Activated CD4-positive, alpha-beta T cell treated with anti-CD3 and anti-CD28 coated beads, Interleukin-2, amount 10 ng/mL, durations not matched to agents 7 days and 5 days (primary cell): ENCODE measurements around the gene CCDC47. TPM values are rescaled to one million over a fixed set of nuclear protein-coding genes. Genes with fewer than 3 reads are reported as not detected.

ENCODE experiments used
- CTCF ChIA-PET: fragments of 350-600 bp; sonication (Branson Sonifier 250); formaldehyde crosslinking; loops from one replicate; lab custom pipeline; 2021; ENCODE audit warnings: antibody characterized with exemption; lab: Charles Lee
- POLR2A ChIA-PET: fragments of 350-600 bp; sonication (Branson Sonifier 250); formaldehyde crosslinking; loops from one replicate; lab custom pipeline; 2021; ENCODE audit warnings: antibody characterized with exemption; lab: Charles Lee
- DNase-seq: peaks from one replicate; pipeline ENCODE4 v3.0.0-alpha.2; 2020
- H3K27ac Mint-ChIP-seq: one replicate; pipeline ENCODE4 v1.8.0; 2021; ENCODE audit warnings: mild to moderate bottlenecking, moderate library complexity, mixed read lengths
- H3K27me3 Mint-ChIP-seq: one replicate; pipeline ENCODE4 v1.8.0; 2021; ENCODE audit warnings: mixed read lengths
- H3K36me3 Mint-ChIP-seq: one replicate; pipeline ENCODE4 v1.8.0; 2021; ENCODE audit warnings: low read depth, mixed read lengths
- H3K4me1 Mint-ChIP-seq: one replicate; pipeline ENCODE4 v1.8.0; 2021; ENCODE audit warnings: mixed read lengths
- H3K4me3 Mint-ChIP-seq: one replicate; pipeline ENCODE4 v1.8.0; 2021; ENCODE audit warnings: mild to moderate bottlenecking, moderate library complexity, mixed read lengths
- H3K9me3 Mint-ChIP-seq: one replicate; pipeline ENCODE4 v1.8.0; 2021; ENCODE audit warnings: mixed read lengths
- total RNA-seq, 2 experiments: library from RNA; stranded (reverse); gene quantifications; one replicate each; pipeline ENCODE4 v1.2.3, GENCODE V29; 2021

Gene CCDC47, protein sequence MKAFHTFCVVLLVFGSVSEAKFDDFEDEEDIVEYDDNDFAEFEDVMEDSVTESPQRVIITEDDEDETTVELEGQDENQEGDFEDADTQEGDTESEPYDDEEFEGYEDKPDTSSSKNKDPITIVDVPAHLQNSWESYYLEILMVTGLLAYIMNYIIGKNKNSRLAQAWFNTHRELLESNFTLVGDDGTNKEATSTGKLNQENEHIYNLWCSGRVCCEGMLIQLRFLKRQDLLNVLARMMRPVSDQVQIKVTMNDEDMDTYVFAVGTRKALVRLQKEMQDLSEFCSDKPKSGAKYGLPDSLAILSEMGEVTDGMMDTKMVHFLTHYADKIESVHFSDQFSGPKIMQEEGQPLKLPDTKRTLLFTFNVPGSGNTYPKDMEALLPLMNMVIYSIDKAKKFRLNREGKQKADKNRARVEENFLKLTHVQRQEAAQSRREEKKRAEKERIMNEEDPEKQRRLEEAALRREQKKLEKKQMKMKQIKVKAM
- 10 to 100 TPM; 59.2 to 65.4 TPM for total RNA-seq

DNA sequence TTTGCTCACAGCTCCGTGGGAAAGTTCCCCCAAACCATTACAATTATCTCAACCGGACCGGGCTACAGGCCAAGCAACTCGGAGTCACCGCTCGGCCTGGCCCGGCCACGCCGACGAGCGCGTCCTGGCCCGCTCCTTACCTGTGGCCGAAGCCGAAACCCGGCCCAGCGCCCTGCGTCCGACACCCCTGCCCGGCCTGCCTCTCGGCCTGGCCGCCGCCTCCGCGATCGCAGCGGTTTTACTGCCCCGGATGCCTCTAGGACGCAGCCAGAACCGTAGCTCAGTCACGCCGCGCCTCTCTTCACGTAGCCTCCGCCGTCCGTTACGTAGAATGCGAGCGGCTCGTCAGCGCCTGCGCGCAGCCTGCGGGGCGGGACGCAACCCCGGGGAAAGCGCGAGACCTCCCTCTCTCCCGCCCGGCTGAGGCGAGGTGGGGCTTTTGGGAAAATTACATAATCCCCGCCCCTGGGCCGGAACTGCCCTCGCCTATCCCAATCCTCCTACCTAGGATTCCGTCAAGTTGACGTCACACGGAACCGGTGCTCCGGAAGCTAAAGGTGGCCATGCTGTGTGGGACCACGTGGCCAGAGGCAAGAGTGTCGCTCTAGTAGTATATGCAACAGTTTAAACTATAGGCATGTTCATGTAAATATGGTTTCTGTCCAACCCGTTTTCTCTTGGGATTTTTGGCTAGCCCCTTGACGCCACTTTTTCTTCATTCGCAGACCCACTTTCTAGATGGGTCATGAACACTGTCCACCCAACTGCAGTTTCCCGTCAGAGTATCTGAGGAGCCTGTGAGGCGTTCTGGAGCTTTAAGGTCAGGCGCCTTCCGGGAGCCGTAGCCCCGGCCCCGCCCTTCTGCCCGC lies at the start of gene CCDC47:
Gene CCDC47, minus strand, starts transcription at position 326 of the 869 bp plus-strand sequence. CDS start 7,422 bp downstream, outside the sequence.
- POLR2A ChIA-PET = interaction anchor here (0.7 to 1.5 kb wide), 5 partner anchors 9 to 76 kb away, joined by 3 to 10 read pairs (median 4); partner anchors contain the start of gene STRADA
- Mint-ChIP-seq H3K4me3 (peak within 1 kb of the TSS; percentile 90), H3K27me3 (no peaks in the 10 kb centered on the region), H3K36me3 (peaks cover 39% of the 10 kb centered on the region), H3K27ac (peak within 1 kb of the TSS; percentile 99), H3K4me1 (peaks cover 55% of the 10 kb centered on the region), H3K9me3 (no peaks in the 10 kb centered on the region)
- peak; percentile 99 for DNase-seq
- CTCF ChIA-PET = interaction anchor here (0.7 to 2.4 kb wide), 17 partner anchors 8 to 348 kb away, joined by 3 to 10 read pairs (median 3); partner anchors contain the start of genes FTSJ3 and STRADA

DNA sequence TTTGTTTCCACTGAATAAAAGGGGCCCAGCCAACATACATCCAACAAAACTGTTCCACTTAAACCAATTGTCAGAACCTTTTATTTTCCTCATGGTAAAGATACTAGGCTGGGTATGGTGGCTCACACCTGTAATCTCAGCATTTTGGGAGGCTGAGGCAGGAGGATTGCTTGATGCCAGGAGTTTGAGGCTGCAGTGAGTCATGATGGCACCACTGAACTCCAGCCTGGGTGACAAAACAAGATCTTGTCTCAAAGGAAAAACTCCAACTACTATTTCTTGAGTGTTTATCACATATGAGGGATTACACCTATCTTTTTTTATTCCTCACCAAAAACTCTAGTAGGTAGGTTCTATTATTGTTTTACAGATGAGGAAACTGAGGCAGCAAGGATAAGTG lies 49.1 kb upstream of the CCDC47 start:
- H3K27me3 Mint-ChIP-seq = no peaks in the 10 kb centered on the region
- ChIA-PET POLR2A (no interaction called here), CTCF (interaction anchor here (1.4 to 2.7 kb wide), 3 partner anchors 12 to 24 kb away, joined by 4 to 12 read pairs (median 4); no protein-coding TSS in a partner anchor)
- peaks cover 74% of the 10 kb centered on the region for H3K36me3 Mint-ChIP-seq
- no peak overlapping the region for H3K27ac Mint-ChIP-seq
- H3K9me3 Mint-ChIP-seq = no peaks in the 10 kb centered on the region
- peaks cover 41% of the 10 kb centered on the region for H3K4me1 Mint-ChIP-seq
- H3K4me3 Mint-ChIP-seq = no peak overlapping the region
- DNase-seq = no peak

DNA sequence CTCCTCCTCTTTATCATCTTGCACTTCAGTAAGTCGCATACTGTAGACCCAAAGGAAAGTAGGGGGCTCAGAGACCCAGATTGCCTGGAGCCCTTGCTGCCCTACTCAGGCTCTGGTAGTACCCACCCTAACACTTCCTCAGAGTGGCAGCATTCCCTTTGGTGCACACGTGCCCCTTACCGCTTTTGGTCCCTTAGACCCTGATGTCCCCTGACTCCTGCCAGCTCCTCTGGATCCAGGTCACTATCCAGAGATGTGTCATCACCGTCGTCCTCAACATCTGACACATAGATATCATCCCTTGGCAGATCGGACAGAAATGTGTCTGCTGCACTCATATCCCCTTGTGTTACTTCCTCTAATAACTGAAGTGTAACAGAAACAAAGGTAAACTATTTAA lies 48.4 kb upstream of the CCDC47 start:
- Mint-ChIP-seq H3K4me3 (no peak overlapping the region), H3K4me1 (peaks cover 41% of the 10 kb centered on the region), H3K9me3 (no peaks in the 10 kb centered on the region)

DNA sequence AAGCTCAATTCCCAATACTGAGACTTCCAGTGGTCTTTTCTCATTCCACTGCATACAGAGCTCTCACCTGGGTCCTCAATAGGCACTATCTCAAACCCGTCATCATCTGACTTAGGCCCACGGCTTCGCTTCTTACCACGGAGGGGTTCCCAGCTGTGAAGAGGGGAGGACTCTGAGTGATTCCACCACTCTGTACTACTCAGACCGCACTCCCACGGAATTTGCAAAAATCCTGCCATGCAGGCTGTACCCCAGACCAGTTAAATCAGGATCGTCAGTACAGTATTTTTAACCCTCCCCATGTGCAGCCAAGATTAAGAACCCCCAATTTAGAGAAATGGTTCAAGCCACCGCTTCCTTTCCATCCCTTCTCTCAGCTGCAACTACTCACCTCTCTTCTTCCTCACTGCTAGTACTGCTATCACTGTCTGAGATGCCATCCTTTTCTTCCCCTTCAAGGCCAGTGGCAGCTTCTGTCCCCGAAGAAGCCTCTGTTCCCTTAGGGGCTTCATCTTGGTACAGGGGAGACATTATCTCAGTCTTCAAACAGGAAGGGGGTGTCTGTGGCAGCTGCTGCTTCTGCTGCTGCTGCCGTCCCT lies 47.7 kb upstream of the CCDC47 start:
- H3K27me3 Mint-ChIP-seq = no peaks in the 10 kb centered on the region
- peaks cover 37% of the 10 kb centered on the region for H3K4me1 Mint-ChIP-seq
- ChIA-PET CTCF (interaction anchor here (0.6 to 2.0 kb wide), 4 partner anchors 11 to 40 kb away, joined by 3 to 4 read pairs (median 3); no protein-coding TSS in a partner anchor), POLR2A (no interaction called here)
- peak overlapping the region; percentile 58 for H3K27ac Mint-ChIP-seq
- no peak overlapping the region for H3K4me3 Mint-ChIP-seq
- H3K36me3 Mint-ChIP-seq = peaks cover 80% of the 10 kb centered on the region
- DNase-seq = no peak
- no peaks in the 10 kb centered on the region for H3K9me3 Mint-ChIP-seq

More for the DNA sequence above, 48.4 kb upstream of the CCDC47 start:
- no peak for DNase-seq
- Mint-ChIP-seq H3K27me3 (no peaks in the 10 kb centered on the region), H3K36me3 (peaks cover 78% of the 10 kb centered on the region), H3K27ac (peak overlapping the region; percentile 70)
- ChIA-PET CTCF (interaction anchor here (0.7 to 2.0 kb wide), 4 partner anchors 12 to 41 kb away, joined by 3 to 4 read pairs (median 4); no protein-coding TSS in a partner anchor), POLR2A (no interaction called here)

DNA sequence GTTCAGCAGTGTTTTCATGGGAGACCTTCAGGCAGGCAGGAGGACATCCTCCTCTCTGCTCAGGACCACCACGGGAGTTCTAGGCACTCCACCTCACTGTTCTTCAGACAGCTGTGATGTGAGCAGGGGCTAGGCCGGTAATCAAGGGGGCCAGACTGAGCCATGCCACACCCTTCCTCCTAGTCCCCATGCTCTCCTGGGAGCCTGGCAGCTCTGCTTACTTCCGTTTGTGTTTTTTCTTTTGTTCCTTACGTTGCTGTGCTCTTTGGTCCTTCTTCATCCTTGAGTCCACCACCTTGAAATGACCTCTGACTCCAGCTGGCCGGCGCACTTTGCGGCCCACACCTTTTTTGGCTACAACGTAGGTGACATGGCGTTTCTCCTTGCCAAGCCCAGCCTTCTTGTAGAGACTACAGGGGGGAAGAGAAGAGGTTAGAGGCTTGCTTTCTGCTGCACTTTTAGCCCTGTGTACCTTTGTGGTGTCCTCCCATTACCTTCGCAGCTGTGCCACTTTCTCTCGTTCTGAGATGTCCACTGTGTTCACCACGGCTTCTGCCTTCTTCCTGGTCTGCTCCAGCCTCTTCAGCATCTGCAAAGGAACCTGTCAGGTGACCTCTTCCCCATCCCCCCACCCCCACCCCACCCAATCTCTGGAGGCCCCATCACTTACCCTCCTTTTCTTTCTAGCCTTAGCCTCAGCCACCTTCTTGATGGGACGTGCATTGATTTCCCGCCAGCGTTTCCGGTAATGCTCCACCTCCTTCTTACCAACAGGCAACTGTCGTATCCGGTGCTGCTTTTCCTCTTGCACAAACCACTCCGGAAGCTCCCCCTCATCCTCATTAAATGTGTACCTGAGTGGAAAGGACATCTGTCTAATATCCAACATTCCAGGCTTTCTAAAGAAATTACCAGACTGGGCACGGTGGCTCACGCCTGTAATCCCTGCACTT lies 46.5 kb upstream of the CCDC47 start:
- H3K4me3 Mint-ChIP-seq = peak overlapping the region; percentile 43
- ChIA-PET CTCF (interaction anchor here (0.7 to 1.5 kb wide), 4 partner anchors 9 to 41 kb away, joined by 3 to 8 read pairs (median 3); no protein-coding TSS in a partner anchor), POLR2A (no interaction called here)
- H3K27me3 Mint-ChIP-seq = no peaks in the 10 kb centered on the region
- H3K27ac Mint-ChIP-seq = peak overlapping the region; percentile 69
- H3K4me1 Mint-ChIP-seq = peaks cover 25% of the 10 kb centered on the region
- H3K9me3 Mint-ChIP-seq = no peaks in the 10 kb centered on the region
- no peak for DNase-seq
- H3K36me3 Mint-ChIP-seq = peaks cover 79% of the 10 kb centered on the region

DNA sequence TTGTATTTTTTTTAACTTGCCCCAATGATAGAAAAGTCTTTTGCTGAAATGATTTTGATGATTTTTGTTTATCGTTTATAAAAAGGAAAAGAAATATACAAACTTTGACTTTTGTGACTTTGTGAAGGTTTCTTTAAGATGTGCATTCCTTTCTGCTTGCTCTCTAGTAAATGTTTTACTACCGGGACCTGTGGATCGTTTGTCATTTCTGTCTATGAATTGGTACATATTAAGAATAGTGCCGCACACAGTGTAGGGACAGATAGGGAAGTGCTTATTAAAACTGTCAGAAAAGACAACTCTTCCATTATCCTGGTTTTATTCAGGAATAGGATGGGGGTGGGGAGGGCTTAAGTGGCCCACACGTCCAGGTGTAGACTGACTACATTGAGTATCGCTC lies 45.7 kb upstream of the CCDC47 start:
- CTCF ChIA-PET = interaction anchor here (1.2 to 1.5 kb wide), 2 partner anchors 9 to 40 kb away, joined by 3 to 8 read pairs; no protein-coding TSS in a partner anchor
- no peak for DNase-seq
- H3K36me3 Mint-ChIP-seq = peaks cover 79% of the 10 kb centered on the region
- POLR2A ChIA-PET = no interaction called here
- no peaks in the 10 kb centered on the region for H3K9me3 Mint-ChIP-seq
- no peak overlapping the region for H3K27ac Mint-ChIP-seq
- H3K4me1 Mint-ChIP-seq = peaks cover 19% of the 10 kb centered on the region
- H3K4me3 Mint-ChIP-seq = no peak overlapping the region
- H3K27me3 Mint-ChIP-seq = no peaks in the 10 kb centered on the region

DNA sequence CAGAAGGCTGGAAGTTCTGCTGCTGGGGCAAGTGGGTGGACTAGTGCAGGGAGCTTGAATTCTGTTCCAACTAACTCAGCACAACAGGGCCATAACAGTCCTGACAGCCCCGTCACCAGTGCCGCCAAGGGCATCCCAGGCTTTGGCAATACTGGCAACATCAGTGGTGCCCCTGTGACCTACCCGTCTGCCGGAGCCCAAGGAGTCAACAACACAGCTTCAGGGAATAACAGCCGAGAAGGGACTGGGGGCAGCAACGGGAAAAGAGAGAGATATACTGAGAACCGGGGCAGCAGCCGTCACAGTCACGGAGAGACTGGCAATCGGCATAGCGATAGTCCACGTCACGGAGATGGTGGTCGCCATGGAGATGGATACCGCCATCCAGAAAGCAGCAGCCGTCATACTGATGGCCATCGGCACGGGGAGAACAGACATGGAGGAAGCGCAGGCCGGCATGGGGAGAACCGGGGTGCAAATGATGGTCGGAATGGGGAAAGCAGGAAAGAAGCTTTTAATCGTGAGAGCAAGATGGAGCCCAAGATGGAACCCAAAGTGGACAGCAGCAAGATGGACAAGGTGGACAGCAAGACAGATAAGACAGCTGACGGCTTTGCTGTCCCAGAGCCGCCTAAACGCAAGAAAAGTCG lies 44.5 kb upstream of the CCDC47 start:
- POLR2A ChIA-PET = no interaction called here
- H3K36me3 Mint-ChIP-seq = peaks cover 81% of the 10 kb centered on the region
- no peaks in the 10 kb centered on the region for H3K9me3 Mint-ChIP-seq

DNA sequence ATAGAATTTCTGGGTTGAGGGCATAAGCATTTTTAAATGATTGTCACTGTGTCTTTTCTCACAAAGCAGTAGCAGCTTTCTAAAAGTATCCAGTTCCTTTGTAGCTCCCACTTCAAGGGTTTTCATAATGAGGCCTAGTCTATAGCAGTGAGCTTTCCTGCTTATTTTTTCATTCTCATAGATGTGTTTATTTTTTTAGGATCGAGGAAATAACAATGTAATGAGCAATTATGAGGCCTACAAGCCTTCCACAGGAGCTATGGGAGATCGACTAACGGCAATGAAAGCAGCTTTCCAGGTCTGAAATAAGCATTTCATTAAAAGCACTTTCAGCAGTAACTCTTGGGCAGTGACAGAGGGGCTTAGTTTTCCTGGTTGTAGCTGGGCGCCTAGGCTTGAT lies 43.3 kb upstream of the CCDC47 start:
- DNase-seq = no peak
- Mint-ChIP-seq H3K27me3 (no peaks in the 10 kb centered on the region), H3K9me3 (no peaks in the 10 kb centered on the region), H3K4me3 (no peak overlapping the region), H3K36me3 (peaks cover 80% of the 10 kb centered on the region), H3K4me1 (peaks cover 8% of the 10 kb centered on the region), H3K27ac (no peak overlapping the region)
- POLR2A ChIA-PET = no interaction called here
- CTCF ChIA-PET = interaction anchor here (0.6 to 1.4 kb wide), 3 partner anchors 13 to 30 kb away, joined by 3 to 4 read pairs (median 3); no protein-coding TSS in a partner anchor

More for the DNA sequence above, 44.5 kb upstream of the CCDC47 start:
- CTCF ChIA-PET = interaction anchor here (1.5 kb wide), 1 partner anchor 11 kb away, joined by 8 read pairs; no protein-coding TSS in a partner anchor
- no peaks in the 10 kb centered on the region for H3K27me3 Mint-ChIP-seq
- no peak for DNase-seq
- peaks cover 12% of the 10 kb centered on the region for H3K4me1 Mint-ChIP-seq
- H3K27ac Mint-ChIP-seq = no peak overlapping the region
- H3K4me3 Mint-ChIP-seq = no peak overlapping the region

DNA sequence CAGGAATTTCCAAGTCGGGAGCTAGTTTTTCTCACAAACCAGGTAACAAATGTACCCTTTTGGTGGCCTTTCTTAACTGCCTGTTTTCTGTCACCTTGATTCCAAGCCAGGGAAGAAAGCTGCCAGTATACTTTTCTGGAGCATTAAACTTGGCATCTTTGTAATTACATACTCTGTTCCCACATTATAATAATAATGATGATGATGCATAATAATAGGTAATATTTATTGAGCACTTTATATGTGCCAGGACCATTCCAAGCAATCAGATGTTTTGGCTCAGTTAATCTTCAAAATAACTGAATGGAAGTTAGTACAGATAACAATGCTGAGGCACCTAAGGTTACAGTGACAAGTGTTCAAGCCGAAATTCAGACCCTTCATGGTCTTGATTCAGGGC lies 42.7 kb upstream of the CCDC47 start:
- no peaks in the 10 kb centered on the region for H3K9me3 Mint-ChIP-seq
- H3K27me3 Mint-ChIP-seq = no peaks in the 10 kb centered on the region
- CTCF ChIA-PET = interaction anchor here (1.1 to 1.4 kb wide), 2 partner anchors 12 to 30 kb away, joined by 3 read pairs; no protein-coding TSS in a partner anchor
- DNase-seq = no peak
- POLR2A ChIA-PET = no interaction called here
- H3K27ac Mint-ChIP-seq = peak overlapping the region; percentile 60
- H3K4me1 Mint-ChIP-seq = peaks cover 8% of the 10 kb centered on the region
- H3K36me3 Mint-ChIP-seq = peaks cover 81% of the 10 kb centered on the region
- H3K4me3 Mint-ChIP-seq = no peak overlapping the region

DNA sequence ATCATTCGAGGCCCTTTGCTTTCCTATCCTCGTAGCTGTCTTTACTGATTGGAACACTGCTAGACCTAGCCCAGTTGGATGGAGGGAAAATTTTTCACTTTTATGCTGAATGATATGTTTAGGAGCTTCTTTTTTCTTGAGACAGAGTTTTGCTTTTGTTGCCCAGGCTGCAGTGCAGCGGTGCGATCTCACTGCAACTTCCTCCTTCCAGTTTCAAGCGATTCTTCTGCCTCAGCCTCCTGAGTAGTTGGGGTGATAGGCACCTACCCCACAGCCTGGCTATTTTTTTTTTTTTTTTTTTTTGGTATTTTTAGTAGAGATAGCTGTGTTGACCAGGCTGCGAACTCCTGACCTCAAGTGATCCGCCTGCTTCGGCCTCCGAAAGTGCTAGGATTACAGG lies 36.6 kb upstream of the CCDC47 start:
- H3K27me3 Mint-ChIP-seq = no peaks in the 10 kb centered on the region
- no peak overlapping the region for H3K4me3 Mint-ChIP-seq
- ChIA-PET CTCF (interaction anchor here (0.6 to 1.2 kb wide), 3 partner anchors 12 to 35 kb away, joined by 3 to 4 read pairs (median 3); no protein-coding TSS in a partner anchor), POLR2A (no interaction called here)
- H3K4me1 Mint-ChIP-seq = no peaks in the 10 kb centered on the region
- H3K36me3 Mint-ChIP-seq = peaks cover 80% of the 10 kb centered on the region
- no peak for DNase-seq
- no peak overlapping the region for H3K27ac Mint-ChIP-seq
- no peaks in the 10 kb centered on the region for H3K9me3 Mint-ChIP-seq

DNA sequence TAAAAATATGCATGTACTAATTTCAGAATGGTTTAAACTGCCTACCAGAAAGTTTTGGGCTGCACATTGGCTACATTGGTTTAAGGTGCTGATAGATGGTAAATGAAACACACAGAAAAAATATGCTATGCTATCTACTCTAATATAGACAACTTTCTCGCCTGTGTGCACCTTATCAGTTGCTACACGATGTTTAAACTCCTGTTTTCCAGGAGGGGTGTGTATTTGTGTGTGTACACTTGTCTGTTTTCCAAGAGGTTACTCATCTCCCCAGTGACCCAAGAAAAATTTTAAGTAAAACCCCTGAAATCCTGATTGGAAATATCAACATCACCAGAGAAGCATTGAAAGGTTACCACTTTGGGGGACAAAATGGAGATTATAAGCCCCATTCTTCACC lies 32.2 kb upstream of the CCDC47 start:
- CTCF ChIA-PET = no interaction called here
- H3K9me3 Mint-ChIP-seq = no peaks in the 10 kb centered on the region
- POLR2A ChIA-PET = no interaction called here
- H3K4me1 Mint-ChIP-seq = no peaks in the 10 kb centered on the region
- peaks cover 61% of the 10 kb centered on the region for H3K36me3 Mint-ChIP-seq
- H3K27me3 Mint-ChIP-seq = no peaks in the 10 kb centered on the region
- H3K4me3 Mint-ChIP-seq = no peak overlapping the region
- DNase-seq = no peak
- no peak overlapping the region for H3K27ac Mint-ChIP-seq
